K562 (cell line): ENCODE measurements around the gene KNDC1. TPM values are rescaled to one million over a fixed set of nuclear protein-coding genes. Genes with fewer than 3 reads are reported as not detected.
A peak's percentile ranks its signal among the peaks of the same experiment; 100 is the strongest.

Experiments used
- ATAC-seq: fragments of 200-7000 bp; cut with Tn5 transposase; 3 replicates; pipeline ENCODE4 v1.9.1; 2020; ENCODE audit warnings: moderate library complexity
- BruUV-seq: library from RNA; stranded (reverse); fragments of 400-500 nt; replicated peaks from 2 replicates; lab custom pipeline; 2021; lab: Mats Ljungman, UMichigan
- CTCF ChIA-PET: fragments of 300-600 bp; formaldehyde crosslinking; extraction: SDS; loops from one replicate; lab custom pipeline; 2021; ENCODE audit warnings: low intra/inter-chr PET ratio; lab: Yijun Ruan, JAX
- POLR2A ChIA-PET: fragments of 300-600, 350-650 bp; sonication (Branson Sonifier 250); formaldehyde crosslinking; extraction: SDS; loops from one replicate; lab custom pipeline; 2021; ENCODE audit warnings: antibody characterized with exemption, inconsistent platforms; lab: Yijun Ruan, JAX
- DNase-seq, 4 experiments: peaks; one replicate each; pipeline versions ENCODE4 v3.0.0 to v3.0.0-alpha.2; 2011 to 2018; ENCODE audit warnings: low spot score in 3 of 4, mixed read lengths in 3 of 4; ENCODE audit errors: extremely low read depth in 1 of 4
- FAIRE-seq: peaks from 2 replicates; lab custom pipeline; 2011; peaks lifted over from hg19 to GRCh38; lab: Jason Lieb, UNC
- H2AFZ ChIP-seq: 2 replicates; pipeline ENCODE4 v1.6.0; 2011; ENCODE audit warnings: low read depth, low read length, control low read depth, inconsistent platforms
- H3K27ac ChIP-seq: fragments of 200-600 bp; 3 replicates; pipeline ENCODE4 v1.8.0; 2011; ENCODE audit warnings: low read depth, mild to moderate bottlenecking, control low read depth, inconsistent platforms, low read length, moderate library complexity, mixed read lengths; ENCODE audit errors: extremely low read depth
- H3K27me3 ChIP-seq, 2 experiments: fragments of 300-600 bp in 1 of 2; 2 replicates in 1 of 2; 3 replicates in 1 of 2; pipeline versions ENCODE4 v1.6.0 to v1.8.0; 2011; ENCODE audit warnings: inconsistent platforms in 2 of 2, low read length in 2 of 2, mild to moderate bottlenecking in 1 of 2, mixed read lengths in 1 of 2, moderate library complexity in 1 of 2; ENCODE audit not compliant: control insufficient read depth in 2 of 2, insufficient read depth in 2 of 2
- H3K36me3 ChIP-seq: fragments of 300-600 bp; 3 replicates; pipeline ENCODE4 v1.8.0; 2011; ENCODE audit warnings: mild to moderate bottlenecking, low read length, inconsistent platforms; ENCODE audit not compliant: control insufficient read depth, insufficient read depth
- H3K4me1 ChIP-seq, 2 experiments: fragments of 200-600 bp in 1 of 2; replicated peaks in 1 of 2; 2 replicates in 1 of 2; 3 replicates in 1 of 2; pipeline versions ENCODE4 v1.5.1 to v1.8.0; 2011; ENCODE audit warnings: inconsistent platforms in 2 of 2, low read length in 2 of 2, mild to moderate bottlenecking in 1 of 2, mixed read lengths in 1 of 2, moderate library complexity in 1 of 2; ENCODE audit not compliant: control insufficient read depth in 2 of 2, insufficient read depth in 2 of 2
- H3K4me2 ChIP-seq: 2 replicates; pipeline ENCODE4 v1.6.1; 2011; ENCODE audit warnings: low read length, control low read depth, inconsistent platforms, mixed read lengths; ENCODE audit not compliant: insufficient read depth
- H3K4me3 ChIP-seq: fragments of 200-600 bp; sonication (generic), shearing (Covaris generic); 2 replicates; pipeline ENCODE4 v1.5.1; 2016; ENCODE audit warnings: control low read depth, inconsistent platforms
- H3K79me2 ChIP-seq: fragments of 200-600 bp; 3 replicates; pipeline ENCODE4 v1.8.0; 2011; ENCODE audit warnings: low read length, inconsistent platforms; ENCODE audit not compliant: control insufficient read depth, insufficient read depth
- H3K9ac ChIP-seq, 2 experiments: 2 replicates each; pipeline versions ENCODE4 v1.6.0 to v1.6.1; 2011; ENCODE audit warnings: low read depth in 2 of 2, low read length in 2 of 2, control low read depth in 1 of 2, inconsistent platforms in 1 of 2, mild to moderate bottlenecking in 1 of 2, mixed read lengths in 1 of 2; ENCODE audit not compliant: insufficient read depth in 1 of 2
- H3K9me1 ChIP-seq: one replicate; pipeline ENCODE4 v1.6.0; 2011; ENCODE audit warnings: inconsistent platforms, mild to moderate bottlenecking, low read length, moderate library complexity; ENCODE audit not compliant: control insufficient read depth, insufficient read depth
- H3K9me3 ChIP-seq: replicated peaks from 2 replicates; pipeline ENCODE4 v1.5.1; 2011; ENCODE audit warnings: low read depth, low read length, inconsistent platforms; ENCODE audit not compliant: control insufficient read depth, insufficient read depth
- H4K20me1 ChIP-seq: replicated peaks from 2 replicates; pipeline ENCODE4 v1.6.1; 2011; ENCODE audit warnings: low read length, inconsistent platforms, mixed read lengths; ENCODE audit not compliant: control insufficient read depth, insufficient read depth
- POLR2B ChIP-seq: fragments of 450-650 bp; IDR thresholded peaks from 2 replicates; pipeline ENCODE4 v1.6.1; 2018; ENCODE audit warnings: low read depth; ENCODE audit not compliant: partially characterized antibody
- TAF1 ChIP-seq: IDR thresholded peaks from 2 replicates; pipeline ENCODE4 v1.6.1; 2011; ENCODE audit warnings: mild to moderate bottlenecking, low read length, moderate library complexity; ENCODE audit not compliant: insufficient read depth, control insufficient read depth, severe bottlenecking; ENCODE audit errors: extremely low read depth
- ZNF263 ChIP-seq: sonication (generic); formaldehyde crosslinking; IDR thresholded peaks from 2 replicates; pipeline ENCODE4 v1.8.0; 2022; ENCODE audit warnings: mild to moderate bottlenecking, missing genetic modification reagents, borderline replicate concordance
- ZNF277 ChIP-seq: fragments of 250-450 bp; sonication (Bioruptor Pico); IDR thresholded peaks from 2 replicates; pipeline ENCODE4 v1.8.0; 2022; ENCODE audit warnings: inconsistent platforms, mild to moderate bottlenecking, moderate library complexity, borderline replicate concordance
- ZNF655 ChIP-seq: fragments of 250-450 bp; sonication (Bioruptor Pico); IDR thresholded peaks from 2 replicates; pipeline ENCODE4 v1.5.0; 2021
- WGBS: fragments of 100-300 bp; shearing (Covaris generic); methylation state at CpG from one replicate; pipeline ENCODE4 v1.1.6; 2016; ENCODE audit warnings: low coverage, mixed read lengths; ENCODE audit not compliant: insufficient coverage; ENCODE audit errors: missing lambda C conversion rate; 5-methylcytosine and 5-hydroxymethylcytosine counted together
- in situ Hi-C: fragments of 300-500 bp; cut with MboI; formaldehyde crosslinking; loops from 4 replicates; pipeline ENCODE4 v1.15.0; 2018; ENCODE audit warnings: inconsistent platforms, mixed read lengths
- intact Hi-C: fragments of 100-400 bp; cut with micrococcal nuclease; formaldehyde crosslinking; loops from 2 replicates; pipeline ENCODE4 v1.14.2; 2022
- polyA plus RNA-seq, 8 experiments: library from polyadenylated mRNA; depleted of rRNA in 4 of 8; stranded (reverse) in 5 of 8; unstranded in 3 of 8; fragments of >200 nt; fragmentation: Nextera tagmentation in 2 of 8; fragmentation: Illumina TruSeq in 1 of 8; extraction: Ambion mirVana in 2 of 8; extraction: Trizol in 1 of 8; gene quantifications; 2 replicates each; pipeline versions ENCODE4 v1.2.1 to v1.2.3, GENCODE V29; 2011 to 2014; ENCODE audit warnings: inconsistent platforms in 1 of 8, missing spikeins in 1 of 8
- total RNA-seq, 7 experiments: library from RNA; depleted of rRNA in 6 of 7; stranded (reverse); fragments of >200 nt in 6 of 7; fragmentation: Illumina TruSeq in 2 of 7; extraction: Trizol in 2 of 7; gene quantifications; 2 replicates each; pipeline versions ENCODE4 v1.2.1 to v1.2.3, GENCODE V29; 2011 to 2021; ENCODE audit warnings: low replicate concordance in 1 of 7

KNDC1 gene
- total and polyA plus RNA-seq, 9 of the 15 experiments (the other 6 are each of a cell fraction or from before 2014, with no cell fraction given), result 0.07 to 0.26 (median 0.11) TPM; not detected in 6

DNA sequence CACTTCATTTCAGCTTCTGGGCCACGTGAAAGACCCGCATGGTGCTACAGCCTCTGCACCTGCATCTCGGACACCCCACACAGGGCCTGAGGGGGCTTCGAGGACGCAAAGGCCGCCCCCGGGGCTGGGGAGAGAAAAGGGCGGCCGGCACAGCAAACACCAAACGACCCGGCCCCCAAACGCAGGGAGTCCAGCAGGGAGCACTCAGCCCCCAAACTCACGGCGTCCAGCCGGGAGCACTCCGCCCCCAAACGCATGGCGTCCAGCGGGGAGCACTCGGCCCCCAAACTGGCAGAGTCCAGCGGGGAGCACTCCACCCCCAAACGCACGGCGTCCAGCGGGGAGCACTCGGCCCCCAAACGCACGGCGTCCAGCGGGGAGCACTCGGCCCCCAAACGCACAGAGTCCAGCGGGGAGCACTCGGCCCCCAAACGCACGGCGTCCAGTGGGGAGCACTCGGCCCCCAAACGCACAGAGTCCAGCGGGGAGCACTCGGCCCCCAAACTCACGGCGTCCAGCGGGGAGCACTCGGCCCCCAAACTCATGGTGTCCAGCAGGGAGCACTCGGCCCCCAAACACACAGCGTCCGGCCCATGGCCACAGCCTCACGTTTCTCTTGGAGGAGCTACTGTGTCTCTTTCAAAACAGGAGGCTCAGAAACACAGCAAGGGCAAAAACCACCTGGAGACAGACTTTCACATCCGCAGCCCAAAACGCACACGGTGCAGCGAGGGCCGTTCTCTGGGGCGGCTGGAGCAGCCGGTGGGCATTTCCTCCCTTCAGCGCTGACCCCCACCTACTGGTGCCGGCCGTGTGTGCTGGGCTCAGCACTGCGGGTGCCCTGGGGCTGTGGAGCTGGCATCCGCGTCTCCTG lies 43.0 kb downstream of the KNDC1 start:
- TF ChIP-seq ZNF263 (CRISPR knock-in tag), result peak; percentile 89
- no peak for TF ChIP-seq ZNF655 (CRISPR knock-in tag)
- TF ChIP-seq ZNF277 (CRISPR knock-in tag), result no peak
- TF ChIP-seq POLR2B, result no peak
- TF ChIP-seq TAF1, result no peak
- Histone ChIP-seq H3K4me3 (no peak overlapping the region), H3K27me3 (peaks cover 16 to 79% of the 10 kb centered on the region in 2 experiments; a peak in 3 of 5 replicates), H3K27ac (no peak overlapping the region), H2AFZ (no peak overlapping the region), H3K79me2 (no peaks in the 10 kb centered on the region), H3K36me3 (no peaks in the 10 kb centered on the region), H3K9me3 (no peaks in the 10 kb centered on the region), H3K4me2 (no peak overlapping the region), H3K9me1 (no peaks in the 10 kb centered on the region), H3K4me1 (peaks cover 0 to 80% of the 10 kb centered on the region in 2 experiments; a peak in 2 of 5 replicates), H4K20me1 (no peaks in the 10 kb centered on the region), H3K9ac (no peak overlapping the region)
- no TSS peak for BruUV-seq
- DNase-seq (no peak), FAIRE-seq (no peak), ATAC-seq (no peak)
- 13% methylated on average over 14 of the region's 62 CpGs for WGBS
- CTCF ChIA-PET, result no interaction called here
- intact Hi-C loops (no loop called here), in situ Hi-C loops (no loop called here)
- POLR2A ChIA-PET, result no interaction called here
